HG03575 (cell line): ENCODE data around the gene KDM3B.
"Not testable (repeated sequence)": the region's sequence is repeated elsewhere in the genome, so short reads cannot be mapped to it uniquely, and the experiment has no call there.

ENCODE experiments used
- ATAC-seq: cut with Tn5 transposase; IDR thresholded peaks from one replicate; pipeline ENCODE4 v1.9.1; 2021; ENCODE audit not compliant: unreplicated experiment, insufficient number of reproducible peaks, low FRiP score; ENCODE audit errors: extremely low read depth

KDM3B gene

GRCh38 chr5:138352071-138352721 lies at the start of gene KDM3B:
Gene KDM3B, plus strand, starts transcription at chr5:138352685. Its CDS starts 111 bp downstream, at chr5:138352796.
- ATAC-seq = no peak

- no peak for ATAC-seq
Measured at GRCh38 chr5:138303372-138303771, 49.1 kb upstream of the KDM3B start.

- no peak for ATAC-seq
Measured at GRCh38 chr5:138305797-138306196, 46.7 kb upstream of the KDM3B start.

- no peak for ATAC-seq
Measured at GRCh38 chr5:138315751-138316278, 36.7 kb upstream of the KDM3B start.

GRCh38 chr5:138316355-138316754 lies 36.1 kb upstream of the KDM3B start:
- ATAC-seq = no peak

- not testable (repeated sequence) for ATAC-seq
Measured at GRCh38 chr5:138318211-138318610, 34.3 kb upstream of the KDM3B start.

- no peak for ATAC-seq
Measured at GRCh38 chr5:138330813-138331448, 21.6 kb upstream of the KDM3B start.

GRCh38 chr5:138331449-138332368 lies 20.8 kb upstream of the KDM3B start, which contains the start of gene CDC25C:
Gene CDC25C, minus strand, starts transcription at chr5:138331804. Its CDS starts 624 bp downstream, at chr5:138331180.
- ATAC-seq = peak; percentile 92

- ATAC-seq = no peak
Measured at GRCh38 chr5:138334867-138335447, 17.5 kb upstream of the KDM3B start.

GRCh38 chr5:138336952-138337684 lies 15.4 kb upstream of the KDM3B start:
- ATAC-seq = no peak

- no peak for ATAC-seq
Measured at GRCh38 chr5:138337685-138338410, 14.6 kb upstream of the KDM3B start, which contains the start of gene FAM53C. Gene FAM53C, plus strand, starts transcription at chr5:138338266. Its CDS starts 3,070 bp downstream, at chr5:138341336.

- no peak for ATAC-seq
Measured at GRCh38 chr5:138338411-138339090, 13.9 kb upstream of the KDM3B start.

GRCh38 chr5:138339091-138339456 lies 13.4 kb upstream of the KDM3B start:
- no peak for ATAC-seq

GRCh38 chr5:138339464-138339863 lies 13.0 kb upstream of the KDM3B start:
- no peak for ATAC-seq

- no peak for ATAC-seq
Measured at GRCh38 chr5:138340008-138340407, 12.5 kb upstream of the KDM3B start.

GRCh38 chr5:138344887-138345622 lies 7.4 kb upstream of the KDM3B start:
- ATAC-seq = no peak

GRCh38 chr5:138346889-138347288 lies 5.6 kb upstream of the KDM3B start:
- ATAC-seq = no peak
